OCI-LY7 (cell line): ENCODE data around the gene BROX. TPM values are rescaled to one million over a fixed set of nuclear protein-coding genes. Genes with fewer than 3 reads are reported as not detected.
"Not testable (repeated sequence)": the region's sequence is repeated elsewhere in the genome, so short reads cannot be mapped to it uniquely, and the experiment has no call there.

Source experiments
- BruUV-seq: library from RNA; stranded (reverse); fragments of 400-500 nt; replicated peaks from 2 replicates; lab custom pipeline; 2021; lab: Mats Ljungman, UMichigan
- CTCF ChIA-PET: fragments of 300-600 bp; sonication (Branson Sonifier 250); formaldehyde crosslinking; loops from one replicate; lab custom pipeline; 2022; ENCODE audit warnings: antibody characterized with exemption; ENCODE audit not compliant: unreplicated experiment; lab: Charles Lee
- POLR2A ChIA-PET: fragments of 300-600 bp; sonication (Branson Sonifier 250); formaldehyde crosslinking; loops from one replicate; lab custom pipeline; 2022; ENCODE audit warnings: antibody characterized with exemption; lab: Charles Lee
- DNase-seq: peaks from one replicate; pipeline ENCODE4 v3.0.0-alpha.2; 2015; ENCODE audit warnings: low spot score
- H2AFZ ChIP-seq: fragments of 200-600 bp; sonication (generic), shearing (Covaris generic); 2 replicates; pipeline ENCODE4 v1.6.1; 2014; ENCODE audit warnings: mild to moderate bottlenecking, antibody characterized with exemption, low read length, moderate library complexity
- H3K27ac ChIP-seq: fragments of 200-600 bp; sonication (generic); 2 replicates; pipeline ENCODE4 v1.5.1; 2014; ENCODE audit warnings: mixed run types, low read depth, mild to moderate bottlenecking, moderate library complexity, low read length, inconsistent platforms; ENCODE audit not compliant: poor library complexity, severe bottlenecking
- H3K36me3 ChIP-seq: fragments of 200-600 bp; sonication (generic); 2 replicates; pipeline ENCODE4 v1.6.1; 2014; ENCODE audit warnings: mild to moderate bottlenecking, antibody characterized with exemption, low read length, moderate library complexity, mixed read lengths; ENCODE audit not compliant: insufficient read depth
- H3K4me1 ChIP-seq: fragments of 200-600 bp; sonication (generic); 2 replicates; pipeline ENCODE4 v1.5.1; 2014; ENCODE audit warnings: mild to moderate bottlenecking, low read length; ENCODE audit not compliant: insufficient read depth, poor library complexity, severe bottlenecking
- H3K4me2 ChIP-seq: fragments of 200-600 bp; sonication (generic); 2 replicates; pipeline ENCODE4 v1.6.1; 2014; ENCODE audit warnings: mild to moderate bottlenecking, low read length
- H3K4me3 ChIP-seq: fragments of 200-600 bp; sonication (generic); 2 replicates; pipeline ENCODE4 v1.5.1; 2014; ENCODE audit warnings: mild to moderate bottlenecking, low read depth, low read length; ENCODE audit not compliant: poor library complexity, severe bottlenecking
- H3K79me2 ChIP-seq: fragments of 200-600 bp; sonication (generic); 2 replicates; pipeline ENCODE4 v1.6.1; 2016; ENCODE audit warnings: low read depth, mild to moderate bottlenecking, low read length, moderate library complexity, mixed read lengths; ENCODE audit not compliant: insufficient read depth
- H3K9me2 ChIP-seq: fragments of 200-600 bp; sonication (generic); 2 replicates; pipeline ENCODE4 v1.6.1; 2016; ENCODE audit warnings: mild to moderate bottlenecking, low read length, mixed read lengths; ENCODE audit not compliant: insufficient read depth
- H3K9me3 ChIP-seq: fragments of 200-600 bp; sonication (generic); 2 replicates; pipeline ENCODE4 v1.6.1; 2014; ENCODE audit warnings: mild to moderate bottlenecking, mixed run types, low read length, mixed read lengths
- H4K20me1 ChIP-seq: fragments of 200-600 bp; sonication (generic); 2 replicates; pipeline ENCODE4 v1.6.1; 2014; ENCODE audit warnings: mild to moderate bottlenecking, antibody characterized with exemption, low read length, moderate library complexity, mixed read lengths; ENCODE audit not compliant: insufficient read depth
- EZH2phosphoT487 ChIP-seq: fragments of 200-600 bp; sonication (generic); IDR thresholded peaks from 2 replicates; pipeline ENCODE4 v1.6.1; 2018; ENCODE audit warnings: low read depth, borderline replicate concordance, mild to moderate bottlenecking, mixed run types, antibody characterized with exemption, low read length, moderate library complexity, mixed read lengths
- intact Hi-C: fragments of 100-400 bp; cut with micrococcal nuclease; formaldehyde crosslinking; loops from one replicate; pipeline ENCODE4 v1.10.0; 2022; ENCODE audit not compliant: unreplicated experiment
- total RNA-seq, 2 experiments: library from RNA; depleted of rRNA in 1 of 2; stranded (reverse); fragments of >200 nt in 1 of 2; shearing (Covaris generic) in 1 of 2; gene quantifications; 2 replicates each; pipeline ENCODE4 v1.2.3, GENCODE V29; 2014 to 2022
- TF ChIP-seq, protein P1 (sequence below): fragments of 200-600 bp; sonication (generic); conservative IDR thresholded peaks from 2 replicates; pipeline ENCODE4 v1.5.1; 2014; ENCODE audit warnings: mild to moderate bottlenecking, antibody characterized with exemption, low read length, moderate library complexity, mixed read lengths

Gene BROX
- total RNA-seq, 2 experiments from 2014 or later = 22.3 to 34.0 TPM

DNA sequence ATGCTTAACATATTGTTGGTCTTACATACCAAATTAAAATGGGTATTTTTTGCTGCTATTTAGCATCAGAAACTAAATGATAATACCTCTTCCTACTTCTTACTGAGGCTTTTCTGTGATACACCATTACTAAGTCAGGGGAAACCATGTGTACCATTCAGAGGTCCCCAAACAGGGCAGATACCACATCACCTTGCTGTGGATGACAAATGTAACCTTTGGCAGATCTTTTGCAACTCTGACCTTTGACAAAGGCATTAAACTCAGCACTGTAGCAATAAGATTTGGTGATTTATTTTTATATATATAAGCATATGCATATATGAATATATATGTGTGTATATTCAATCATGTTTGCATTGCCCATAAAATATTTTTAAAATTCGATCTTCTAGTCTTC is 27.6 kb downstream of the BROX start:
- intact Hi-C loops = loop anchor here (2.0 to 5.0 kb wide), 2 partner anchors 33 to 77 kb away; partner anchors contain the start of gene DISP1
- H2AFZ ChIP-seq = no peak overlapping the region
- no peak overlapping the region for H3K27ac ChIP-seq
- POLR2A ChIA-PET = interaction anchor here (0.7 to 0.9 kb wide), 2 partner anchors 10 to 998 kb away, joined by 3 read pairs; no protein-coding TSS in a partner anchor
- peaks cover 8% of the 10 kb centered on the region for H3K36me3 ChIP-seq
- H3K4me2 ChIP-seq = no peak overlapping the region
- H3K9me3 ChIP-seq = no peaks in the 10 kb centered on the region
- TF ChIP-seq EZH2phosphoT487 = no peak
- TF ChIP-seq, protein P1, sequence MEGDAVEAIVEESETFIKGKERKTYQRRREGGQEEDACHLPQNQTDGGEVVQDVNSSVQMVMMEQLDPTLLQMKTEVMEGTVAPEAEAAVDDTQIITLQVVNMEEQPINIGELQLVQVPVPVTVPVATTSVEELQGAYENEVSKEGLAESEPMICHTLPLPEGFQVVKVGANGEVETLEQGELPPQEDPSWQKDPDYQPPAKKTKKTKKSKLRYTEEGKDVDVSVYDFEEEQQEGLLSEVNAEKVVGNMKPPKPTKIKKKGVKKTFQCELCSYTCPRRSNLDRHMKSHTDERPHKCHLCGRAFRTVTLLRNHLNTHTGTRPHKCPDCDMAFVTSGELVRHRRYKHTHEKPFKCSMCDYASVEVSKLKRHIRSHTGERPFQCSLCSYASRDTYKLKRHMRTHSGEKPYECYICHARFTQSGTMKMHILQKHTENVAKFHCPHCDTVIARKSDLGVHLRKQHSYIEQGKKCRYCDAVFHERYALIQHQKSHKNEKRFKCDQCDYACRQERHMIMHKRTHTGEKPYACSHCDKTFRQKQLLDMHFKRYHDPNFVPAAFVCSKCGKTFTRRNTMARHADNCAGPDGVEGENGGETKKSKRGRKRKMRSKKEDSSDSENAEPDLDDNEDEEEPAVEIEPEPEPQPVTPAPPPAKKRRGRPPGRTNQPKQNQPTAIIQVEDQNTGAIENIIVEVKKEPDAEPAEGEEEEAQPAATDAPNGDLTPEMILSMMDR = no peak
- H3K4me3 ChIP-seq = no peak overlapping the region
- H3K9me2 ChIP-seq = no peaks in the 10 kb centered on the region
- H3K79me2 ChIP-seq = no peaks in the 10 kb centered on the region
- no TSS peak for BruUV-seq
- DNase-seq = no peak
- CTCF ChIA-PET = no interaction called here
- H3K4me1 ChIP-seq = peaks cover 3% of the 10 kb centered on the region
- H4K20me1 ChIP-seq = no peaks in the 10 kb centered on the region

DNA sequence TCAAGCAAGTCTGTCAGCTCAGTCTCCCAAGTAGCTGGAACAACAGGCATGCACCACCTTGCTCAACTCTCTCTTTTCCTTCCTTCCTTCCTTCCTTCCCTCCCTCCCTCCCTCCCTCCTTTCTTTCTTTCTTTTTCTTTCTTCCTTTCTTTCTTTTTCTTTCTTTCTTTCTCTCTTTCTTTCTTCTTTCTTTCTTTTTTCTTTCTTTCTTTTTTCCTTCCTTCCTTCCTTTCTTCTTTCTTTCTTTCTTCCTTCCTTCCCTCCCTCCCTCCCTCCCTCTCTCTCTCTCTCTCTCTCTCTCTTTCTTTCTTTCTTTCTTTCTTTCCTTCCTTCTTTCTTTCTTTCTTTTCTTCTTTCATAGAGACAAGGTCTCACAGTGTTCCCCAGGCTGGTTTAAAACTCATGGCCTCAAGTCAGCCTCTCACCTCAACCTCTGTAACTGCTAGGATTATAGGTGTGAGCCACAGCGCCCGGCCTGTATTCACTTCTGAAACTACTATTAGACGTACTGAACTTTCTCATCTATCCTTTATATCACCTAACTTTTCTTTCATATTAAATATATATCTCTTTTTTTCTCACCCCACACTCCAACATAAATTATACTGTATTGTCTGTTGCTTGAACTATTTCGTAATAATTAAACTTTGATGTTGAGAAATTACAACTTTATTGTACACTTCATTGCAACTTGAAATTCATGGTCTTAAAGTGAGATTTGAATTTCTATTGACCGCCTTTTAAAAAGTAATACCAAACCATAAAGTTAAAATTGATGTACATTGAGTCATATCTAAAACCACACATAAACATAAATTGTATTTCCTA is 29.5 kb downstream of the BROX start:
- POLR2A ChIA-PET = interaction anchor here (0.7 to 1.4 kb wide), 2 partner anchors 10 to 49 kb away, joined by 3 read pairs; no protein-coding TSS in a partner anchor
- H2AFZ ChIP-seq, H3K9me2 ChIP-seq, CTCF ChIA-PET, H4K20me1 ChIP-seq, H3K27ac ChIP-seq, BruUV-seq, H3K4me1 ChIP-seq, H3K4me3 ChIP-seq, DNase-seq, H3K36me3 ChIP-seq, H3K4me2 ChIP-seq, H3K9me3 ChIP-seq, intact Hi-C loops, H3K79me2 ChIP-seq: not testable (repeated sequence)

DNA sequence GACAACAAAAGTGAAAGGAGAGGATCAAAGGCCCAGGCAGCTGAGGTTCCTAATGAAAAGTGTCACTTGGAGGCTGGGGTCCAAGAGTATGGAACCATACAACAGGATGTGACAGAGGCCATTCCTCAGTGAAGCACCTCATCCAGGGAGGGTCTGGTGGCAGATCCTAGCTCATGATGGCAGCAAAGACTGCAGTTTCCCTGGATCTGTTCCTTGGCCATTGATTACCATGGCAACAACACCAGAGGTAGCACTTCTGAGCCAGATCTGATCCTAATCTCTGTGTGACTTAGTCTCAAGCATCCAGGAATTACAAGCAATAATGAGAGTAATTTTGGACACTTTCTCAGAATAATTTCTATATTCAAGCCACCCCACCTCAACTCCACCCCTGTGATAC is 37.6 kb downstream of the BROX start:
- TF ChIP-seq, protein P1 = no peak
- TF ChIP-seq EZH2phosphoT487 = no peak
- H3K79me2 ChIP-seq = no peaks in the 10 kb centered on the region
- H3K9me3 ChIP-seq = no peaks in the 10 kb centered on the region
- no peaks in the 10 kb centered on the region for H3K36me3 ChIP-seq
- H4K20me1 ChIP-seq = no peaks in the 10 kb centered on the region
- H3K9me2 ChIP-seq = no peaks in the 10 kb centered on the region
- no peak for DNase-seq
- BruUV-seq = no TSS peak
- ChIA-PET POLR2A (interaction anchor here (0.6 to 1.5 kb wide), 7 partner anchors 10 to 154 kb away, joined by 3 to 8 read pairs (median 4); no protein-coding TSS in a partner anchor), CTCF (interaction anchor here (0.9 kb wide), 1 partner anchor 11 kb away, joined by 3 read pairs; no protein-coding TSS in a partner anchor)
- peaks cover 7% of the 10 kb centered on the region for H3K4me1 ChIP-seq
- H3K4me3 ChIP-seq = no peak overlapping the region
- H3K4me2 ChIP-seq = no peak overlapping the region
- intact Hi-C loops = no loop called here
- no peak overlapping the region for H3K27ac ChIP-seq
- no peak overlapping the region for H2AFZ ChIP-seq
